Hepatocyte (in vitro differentiated cells): ENCODE measurements around the gene CHKB. TPM values are rescaled to one million over a fixed set of nuclear protein-coding genes. Genes with fewer than 3 reads are reported as not detected.
A peak's percentile ranks its signal among the peaks of the same experiment; 100 is the strongest.

Experiments used
- DNase-seq: peaks from one replicate; pipeline ENCODE4 v3.0.0-alpha.2; 2016; ENCODE audit warnings: low spot score
- H2AFZ ChIP-seq: fragments of 200-600 bp; sonication (generic); 2 replicates; pipeline ENCODE4 v1.6.0; 2016; ENCODE audit warnings: antibody characterized with exemption, mild to moderate bottlenecking
- H3K27ac ChIP-seq: fragments of 200-600 bp; sonication (generic); 2 replicates; pipeline ENCODE4 v1.5.1; 2016; ENCODE audit warnings: mild to moderate bottlenecking
- H3K27me3 ChIP-seq: fragments of 200-600 bp; sonication (generic); 2 replicates; pipeline ENCODE4 v1.6.1; 2016
- H3K36me3 ChIP-seq: fragments of 200-600 bp; sonication (generic); replicated peaks from 2 replicates; pipeline ENCODE4 v1.5.1; 2016; ENCODE audit warnings: low read depth; ENCODE audit not compliant: insufficient read depth
- H3K4me1 ChIP-seq: fragments of 200-600 bp; sonication (generic); 2 replicates; pipeline ENCODE4 v1.5.1; 2016; ENCODE audit warnings: mild to moderate bottlenecking, moderate library complexity; ENCODE audit not compliant: insufficient read depth
- H3K4me2 ChIP-seq: fragments of 200-600 bp; sonication (generic); 2 replicates; pipeline ENCODE4 v1.6.0; 2016
- H3K4me3 ChIP-seq: fragments of 200-600 bp; sonication (generic); 2 replicates; pipeline ENCODE4 v1.5.1; 2016; ENCODE audit warnings: mild to moderate bottlenecking
- H3K79me2 ChIP-seq: fragments of 200-600 bp; sonication (generic); 2 replicates; pipeline ENCODE4 v1.6.0; 2017; ENCODE audit warnings: mild to moderate bottlenecking
- H3K9me2 ChIP-seq: fragments of 200-600 bp; sonication (generic); replicated peaks from 2 replicates; pipeline ENCODE4 v1.6.0; 2017; ENCODE audit warnings: mild to moderate bottlenecking; ENCODE audit not compliant: insufficient read depth
- H3K9me3 ChIP-seq: fragments of 200-600 bp; sonication (generic); 2 replicates; pipeline ENCODE4 v1.5.1; 2016; ENCODE audit warnings: low read depth, mild to moderate bottlenecking
- H4K20me1 ChIP-seq: fragments of 200-600 bp; sonication (generic); 2 replicates; pipeline ENCODE4 v1.6.0; 2016; ENCODE audit warnings: mild to moderate bottlenecking; ENCODE audit not compliant: insufficient read depth, poor library complexity, severe bottlenecking
- CTCF ChIP-seq: fragments of 200-600 bp; sonication (generic); IDR thresholded peaks from 2 replicates; pipeline ENCODE4 v1.5.1; 2016; ENCODE audit warnings: antibody characterized with exemption, mild to moderate bottlenecking; ENCODE audit not compliant: poor library complexity
- EZH2 ChIP-seq: fragments of 200-600 bp; sonication (generic); IDR thresholded peaks from 2 replicates; pipeline ENCODE4 v1.6.1; 2016; ENCODE audit warnings: antibody characterized with exemption, mild to moderate bottlenecking, borderline replicate concordance
- EZH2phosphoT487 ChIP-seq: fragments of 200-600 bp; sonication (generic); IDR thresholded peaks from one replicate; pipeline ENCODE4 v1.6.1; 2018; ENCODE audit warnings: antibody characterized with exemption, mild to moderate bottlenecking, low read depth, moderate library complexity; ENCODE audit not compliant: unreplicated experiment, severe bottlenecking
- whole genome bisulfite sequencing: methylation state at CpG from one replicate; pipeline ENCODE4 v1.1.6; 2016; ENCODE audit warnings: low lambda C conversion rate; ENCODE audit errors: missing lambda C conversion rate; 5-methylcytosine and 5-hydroxymethylcytosine counted together
- polyA plus RNA-seq: library from polyadenylated mRNA; unstranded; fragments of >200 nt; fragmentation: Nextera tagmentation; extraction: Ambion mirVana; gene quantifications from 2 replicates; pipeline ENCODE4 v1.2.1, GENCODE V29; 2016
- total RNA-seq: library from RNA; depleted of rRNA; stranded (reverse); fragments of >200 nt; gene quantifications from 2 replicates; pipeline ENCODE4 v1.2.3, GENCODE V29; 2014

The CHKB gene
- total and polyA plus RNA-seq, 2 experiments from 2014 or later, result 54.9 to 89.7 TPM

GRCh38 chr22:50581031-50581949 lies 1.4 kb downstream of the CHKB start:
- H3K4me2 ChIP-seq, result peak overlapping the region; percentile 92
- peaks cover 18% of the 10 kb centered on the region for H3K79me2 ChIP-seq
- peak overlapping the region; percentile 93 for H3K27ac ChIP-seq
- H3K4me3 ChIP-seq, result peak overlapping the region; percentile 23
- H4K20me1 ChIP-seq, result no peaks in the 10 kb centered on the region
- H2AFZ ChIP-seq, result no peak overlapping the region
- TF ChIP-seq EZH2, result no peak
- TF ChIP-seq CTCF, result no peak
- TF ChIP-seq EZH2phosphoT487, result no peak
- H3K9me2 ChIP-seq, result no peaks in the 10 kb centered on the region
- no peak for DNase-seq
- no peaks in the 10 kb centered on the region for H3K9me3 ChIP-seq
- WGBS, result 96% methylated on average over 17 of the region's 22 CpGs
- no peaks in the 10 kb centered on the region for H3K27me3 ChIP-seq
- no peaks in the 10 kb centered on the region for H3K36me3 ChIP-seq
- H3K4me1 ChIP-seq, result peaks cover 13% of the 10 kb centered on the region

GRCh38 chr22:50579752-50580151 lies 2.9 kb downstream of the CHKB start:
- 98% methylated on average over 4 of the region's 4 CpGs for WGBS
- DNase-seq, result no peak
- no peak overlapping the region for H3K4me2 ChIP-seq
- no peak overlapping the region for H2AFZ ChIP-seq
- H3K27me3 ChIP-seq, result no peaks in the 10 kb centered on the region
- H4K20me1 ChIP-seq, result peaks cover 3% of the 10 kb centered on the region
- no peak overlapping the region for H3K4me3 ChIP-seq
- H3K9me3 ChIP-seq, result no peaks in the 10 kb centered on the region
- no peak overlapping the region for H3K27ac ChIP-seq
- peaks cover 18% of the 10 kb centered on the region for H3K79me2 ChIP-seq
- no peaks in the 10 kb centered on the region for H3K9me2 ChIP-seq
- no peaks in the 10 kb centered on the region for H3K36me3 ChIP-seq
- TF ChIP-seq EZH2 (no peak), CTCF (no peak), EZH2phosphoT487 (no peak)
- peaks cover 13% of the 10 kb centered on the region for H3K4me1 ChIP-seq

- no peak for DNase-seq
- H3K9me3 ChIP-seq, result no peaks in the 10 kb centered on the region
- H3K4me1 ChIP-seq, result peaks cover 11% of the 10 kb centered on the region
- H3K9me2 ChIP-seq, result no peaks in the 10 kb centered on the region
- H3K27me3 ChIP-seq, result no peaks in the 10 kb centered on the region
- no peak overlapping the region for H2AFZ ChIP-seq
- peaks cover 3% of the 10 kb centered on the region for H4K20me1 ChIP-seq
- no peak overlapping the region for H3K4me2 ChIP-seq
- TF ChIP-seq CTCF (no peak), EZH2phosphoT487 (no peak), EZH2 (no peak)
- H3K27ac ChIP-seq, result no peak overlapping the region
- no peaks in the 10 kb centered on the region for H3K36me3 ChIP-seq
- H3K4me3 ChIP-seq, result no peak overlapping the region
- peaks cover 18% of the 10 kb centered on the region for H3K79me2 ChIP-seq
- 97% methylated on average over 8 of the region's 8 CpGs for WGBS
Measured at GRCh38 chr22:50578776-50579310, 3.8 kb downstream of the CHKB start.
